Lung microvascular endothelial cell (primary cell): ENCODE data around the gene CHRNE. TPM values are rescaled to one million over a fixed set of nuclear protein-coding genes. Genes with fewer than 3 reads are reported as not detected.
"Not testable (repeated sequence)": the region's sequence is repeated elsewhere in the genome, so short reads cannot be mapped to it uniquely, and the experiment has no call there.

ENCODE experiments used
- DNase-seq, 2 donors: peaks; one replicate each; pipeline versions ENCODE4 v3.0.0 to v3.0.0-alpha.2; 2010; ENCODE audit warnings: low read depth in 2 of 2
- total RNA-seq: library from RNA; depleted of rRNA; stranded (reverse); fragments of >200 nt; gene quantifications from 2 replicates; pipeline ENCODE4 v1.2.1, GENCODE V29; 2014

The CHRNE gene
- total RNA-seq, 1 donor from 2014 or later = 1.4 TPM

DNA sequence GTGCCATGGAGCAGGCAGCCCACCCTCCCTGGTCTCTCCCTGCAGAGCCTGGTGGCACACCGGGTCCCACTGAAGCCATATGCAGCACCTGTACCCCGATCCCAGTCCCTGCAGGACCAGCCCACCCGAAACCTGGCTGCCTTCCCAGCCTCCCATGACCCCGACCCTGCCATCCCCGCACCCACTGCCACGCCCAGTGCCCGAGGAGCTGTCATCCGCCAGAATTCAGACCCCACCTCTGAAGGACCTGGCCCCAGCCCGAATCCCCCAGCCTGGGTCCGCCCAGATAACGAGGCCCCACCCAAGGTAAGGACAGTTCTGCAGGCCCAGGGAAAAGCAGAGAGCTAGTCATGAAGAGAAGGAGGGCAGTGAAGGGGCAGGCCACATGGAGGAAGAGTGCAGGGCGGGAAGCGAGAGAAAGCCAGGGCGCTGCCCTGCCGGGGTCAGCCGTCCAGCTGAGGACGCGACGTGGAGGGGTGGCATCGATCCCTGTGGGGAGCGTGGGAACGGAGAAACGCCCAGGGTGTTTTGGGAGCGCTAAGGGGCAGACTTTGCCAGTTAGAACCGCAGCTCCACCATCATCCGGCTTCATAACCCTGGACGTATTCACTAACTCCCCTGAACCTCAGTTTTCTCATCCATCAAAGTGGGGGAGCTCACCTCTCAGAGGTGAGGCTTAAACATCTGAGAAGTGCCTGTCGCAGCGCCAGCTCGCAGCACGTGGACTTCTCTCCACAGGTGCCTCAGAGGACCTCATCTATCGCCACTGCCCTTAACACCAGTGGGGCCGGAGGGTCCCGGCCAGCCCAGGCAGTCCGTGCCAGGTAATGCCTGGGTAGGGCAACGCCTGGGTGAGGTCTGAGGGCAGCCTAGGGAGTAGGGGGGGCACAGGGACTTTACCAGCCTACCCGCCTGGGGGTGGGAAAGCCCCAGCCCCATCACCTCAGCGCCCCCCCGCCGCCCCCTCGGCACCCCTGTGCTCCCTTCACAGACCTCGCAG, 11.2 kb downstream of the CHRNE start:
- DNase-seq = no peak

DNA sequence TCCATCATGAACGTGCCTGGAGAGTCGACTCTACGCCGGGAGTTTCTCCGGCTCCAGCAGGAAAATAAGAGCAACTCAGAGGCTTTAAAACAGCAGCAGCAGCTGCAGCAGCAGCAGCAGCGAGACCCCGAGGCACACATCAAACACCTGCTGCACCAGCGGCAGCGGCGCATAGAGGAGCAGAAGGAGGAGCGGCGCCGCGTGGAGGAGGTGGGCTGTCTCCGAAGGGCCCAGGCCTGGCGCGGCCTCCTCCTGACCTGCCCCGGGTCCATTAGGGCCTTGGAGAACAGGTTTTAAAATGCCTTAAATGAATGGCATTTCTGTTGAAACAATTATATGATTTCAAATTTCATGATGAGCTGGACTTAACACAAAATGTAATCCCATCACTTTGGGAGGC, 15.3 kb downstream of the CHRNE start:
- no peak for DNase-seq

DNA sequence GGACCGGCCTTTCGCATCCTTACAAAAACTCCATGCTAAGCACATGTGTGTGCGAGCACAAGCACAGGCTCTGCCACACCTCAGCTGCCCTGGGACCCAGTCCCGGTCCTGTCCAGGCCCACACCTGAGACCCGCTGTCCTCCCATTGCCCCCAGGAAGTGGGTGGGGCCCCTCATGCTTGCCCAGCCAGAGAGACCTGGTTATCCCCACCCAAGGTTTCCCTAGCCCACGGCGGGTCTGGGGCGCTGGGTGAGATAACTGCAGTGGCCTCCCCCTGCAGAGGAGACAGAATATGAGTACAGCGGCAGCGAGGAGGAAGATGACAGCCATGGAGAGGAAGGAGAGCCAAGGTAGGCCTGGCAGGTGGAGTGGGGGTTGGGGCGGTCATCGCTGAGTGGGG, 16.1 kb downstream of the CHRNE start:
- no peak for DNase-seq

DNA sequence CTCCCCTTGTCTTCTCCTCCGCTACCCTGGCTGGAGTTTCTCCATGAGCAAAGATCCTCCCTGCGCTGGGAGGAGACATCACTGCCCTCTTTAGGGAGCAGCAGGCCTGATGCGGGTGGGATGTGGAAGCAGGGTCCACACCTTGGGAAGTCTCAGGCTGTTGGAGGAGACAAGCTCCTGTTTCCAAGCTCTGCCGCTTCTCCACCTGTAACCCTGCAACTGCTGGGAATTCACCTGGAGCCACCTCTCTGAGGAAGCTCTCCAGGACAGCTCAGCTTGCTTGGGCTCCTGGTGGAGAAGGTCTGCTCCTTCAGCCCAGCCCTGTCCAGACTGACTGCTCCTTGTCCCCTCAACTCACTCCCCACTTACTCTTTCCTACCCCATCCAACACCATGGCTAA, 18.4 kb downstream of the CHRNE start:
- DNase-seq = no peak

DNA sequence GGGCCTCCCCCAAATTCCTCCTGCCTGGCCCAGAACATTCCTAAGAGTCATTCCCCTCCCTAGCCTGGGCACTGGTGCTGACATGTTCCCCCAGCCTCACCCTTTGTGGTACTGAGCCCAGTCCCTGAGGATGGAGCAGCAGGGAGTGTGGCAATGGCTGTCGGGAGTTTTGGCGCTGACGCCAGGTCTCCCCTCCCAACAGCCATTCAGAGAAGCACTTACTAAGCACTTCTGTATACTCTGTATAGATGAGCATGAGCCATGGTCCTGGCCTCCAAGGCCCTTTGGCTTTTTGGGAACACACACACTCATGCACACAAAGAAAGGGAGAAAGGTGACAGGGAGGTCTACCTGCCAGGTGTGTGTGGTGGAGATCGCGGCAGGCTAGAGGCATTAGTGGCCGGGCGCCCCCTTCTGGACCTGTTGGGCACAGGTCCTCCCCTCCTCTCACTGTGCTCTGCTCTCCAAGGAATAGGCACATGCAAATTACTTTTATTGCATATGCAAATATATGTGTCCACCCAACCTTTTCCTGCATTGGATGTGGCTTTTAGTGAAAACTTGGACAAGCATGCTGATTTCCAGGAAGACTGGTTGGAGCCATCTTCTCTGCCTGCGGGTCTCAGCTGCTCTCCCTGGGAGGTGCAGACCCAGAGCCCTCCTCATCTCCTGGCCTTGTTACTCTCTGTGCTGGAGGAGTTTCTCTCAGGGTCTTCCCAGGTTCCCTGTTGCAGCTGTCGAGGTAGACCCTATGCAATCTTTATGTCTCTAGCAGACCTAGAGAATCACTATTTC, 20.9 kb downstream of the CHRNE start:
- peak; percentile 43 to 72 for DNase-seq

DNA sequence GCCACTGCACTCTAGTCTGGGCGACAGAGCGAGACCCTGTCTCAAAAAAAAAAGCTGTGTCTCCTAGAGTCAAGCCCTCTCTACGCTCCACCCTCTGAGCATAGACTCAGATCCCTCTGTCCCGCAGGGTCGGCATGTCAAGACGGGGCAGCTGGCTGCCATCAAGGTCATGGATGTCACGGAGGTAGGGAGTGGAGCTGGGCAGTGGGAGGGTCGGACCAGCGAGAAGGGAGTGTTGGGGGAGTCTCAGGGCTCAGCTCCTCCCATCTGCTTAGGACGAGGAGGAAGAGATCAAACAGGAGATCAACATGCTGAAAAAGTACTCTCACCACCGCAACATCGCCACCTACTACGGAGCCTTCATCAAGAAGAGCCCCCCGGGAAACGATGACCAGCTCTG, 22.0 kb downstream of the CHRNE start:
- no peak for DNase-seq

DNA sequence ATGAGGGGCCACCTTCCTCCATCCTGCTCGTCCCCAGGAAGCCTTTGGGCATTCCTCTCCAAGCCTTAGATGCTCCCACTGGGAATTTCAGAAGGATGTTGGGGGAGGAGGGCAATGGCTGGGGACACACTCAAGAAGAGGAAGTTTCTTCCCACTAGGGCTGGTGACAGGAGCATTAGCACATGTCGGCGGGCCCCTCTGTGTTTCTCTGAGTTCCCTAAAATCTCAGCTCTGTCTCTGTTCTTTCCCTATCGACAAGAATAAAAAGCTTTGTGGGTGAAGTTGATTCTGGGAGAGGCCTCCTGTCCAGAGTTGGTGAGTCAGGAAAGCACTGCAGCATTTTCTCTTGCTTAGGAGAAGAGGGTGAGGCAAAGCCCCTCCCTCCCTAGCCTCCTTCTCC, 23.3 kb downstream of the CHRNE start:
- DNase-seq = no peak

DNA sequence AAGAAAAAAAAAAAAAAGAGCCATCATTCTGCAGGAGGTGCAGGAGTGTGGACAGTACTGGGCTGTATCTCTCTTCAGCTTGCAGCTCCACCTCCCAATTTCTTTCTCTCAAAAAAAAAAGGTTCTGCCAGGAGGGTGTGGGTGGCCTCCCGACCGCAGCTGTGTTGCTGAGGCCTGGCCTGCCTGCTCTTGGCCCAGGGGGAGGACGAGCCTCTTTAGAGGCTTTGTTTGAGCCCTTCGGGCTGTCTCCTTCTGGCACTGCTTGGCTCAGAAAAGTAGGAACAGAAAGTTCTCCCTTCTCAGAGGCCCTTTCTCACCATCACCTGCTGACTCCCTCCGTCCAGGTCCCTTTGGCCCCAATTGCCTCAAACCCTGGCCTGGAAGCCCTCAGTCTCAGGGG, 25.8 kb downstream of the CHRNE start:
- DNase-seq = no peak

DNA sequence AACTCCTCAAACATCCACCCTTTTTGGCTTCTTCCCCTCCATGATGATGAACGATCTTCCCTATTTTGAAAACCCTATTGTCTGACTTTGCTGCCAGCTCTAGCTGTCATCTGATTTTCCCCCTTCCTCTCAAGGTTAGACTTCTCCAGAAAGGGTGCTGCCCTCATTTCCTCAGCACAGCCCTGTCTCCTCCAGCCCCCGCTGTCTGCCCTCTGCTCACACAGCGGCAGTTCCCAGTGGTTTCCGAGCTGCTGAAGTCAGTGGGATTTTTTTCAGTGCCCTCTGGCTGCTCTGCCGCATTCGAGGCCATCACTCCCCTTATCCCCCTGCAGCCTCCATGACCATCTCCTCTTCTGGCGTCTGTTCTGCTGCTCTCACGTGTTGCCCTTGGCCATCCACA, 30.1 kb downstream of the CHRNE start:
- DNase-seq = peak; percentile 59 to 72

DNA sequence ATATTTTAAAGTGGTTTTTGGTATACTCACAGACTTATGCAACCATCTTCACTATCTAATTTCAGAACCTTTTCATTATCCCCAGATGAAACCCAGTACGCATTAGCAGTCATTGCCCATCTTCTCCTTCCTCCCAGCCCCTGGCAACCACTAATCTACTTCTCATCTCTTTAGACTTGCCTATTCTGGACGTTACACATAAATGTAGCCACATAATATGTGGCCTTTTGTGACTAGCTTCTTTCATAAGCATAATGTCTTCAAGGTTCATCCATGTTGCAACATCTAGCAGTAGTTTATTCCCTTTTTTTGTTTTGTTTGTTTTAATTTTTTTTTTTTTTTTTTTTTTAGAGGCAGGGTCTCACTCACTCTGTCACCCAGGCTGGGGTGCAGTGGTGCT, 32.0 kb downstream of the CHRNE start:
- DNase-seq = no peak

DNA sequence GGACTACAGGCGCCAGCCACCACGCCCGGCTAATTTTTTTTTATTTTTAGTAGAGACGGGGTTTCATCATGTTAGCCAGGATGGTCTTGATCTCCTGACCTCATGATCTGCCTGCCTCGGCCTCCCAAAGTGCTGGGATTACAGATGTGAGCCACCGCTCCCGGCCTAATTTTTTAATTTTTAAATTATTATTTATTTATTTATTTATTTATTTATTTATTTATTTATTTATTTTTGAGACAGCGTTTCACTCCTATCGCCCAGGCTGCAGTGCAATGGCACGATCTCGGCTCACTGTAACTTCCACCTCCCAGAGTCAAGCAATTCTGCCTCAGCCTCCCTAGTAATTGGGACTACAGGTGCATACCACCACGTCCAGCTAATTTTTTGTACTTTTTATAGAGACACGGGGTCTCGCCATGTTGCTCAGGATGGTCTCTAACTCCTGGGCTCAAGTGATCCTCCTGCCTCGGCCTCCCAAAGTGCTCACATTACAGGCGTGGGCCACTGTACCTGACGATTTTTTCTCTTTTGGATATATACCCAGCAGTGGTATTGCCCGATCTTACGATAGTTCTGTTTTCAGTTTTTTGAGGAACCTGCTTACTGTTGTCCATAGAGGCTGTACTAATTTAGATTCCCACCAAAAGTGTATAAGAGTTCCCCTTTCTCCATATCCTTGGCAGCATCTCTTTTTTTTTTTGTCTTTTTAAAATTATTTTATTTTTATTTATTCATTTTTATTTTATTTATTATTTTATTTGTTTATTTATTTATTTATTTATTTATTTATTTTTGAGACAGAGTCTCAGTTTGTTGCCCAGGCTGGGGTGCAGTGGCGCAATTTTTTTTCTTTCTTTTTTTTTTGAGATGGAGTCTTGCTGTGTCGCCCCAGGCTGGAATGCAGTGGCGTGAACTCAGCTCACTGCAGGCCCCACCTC, 33.6 kb downstream of the CHRNE start:
- not testable (repeated sequence) for DNase-seq

DNA sequence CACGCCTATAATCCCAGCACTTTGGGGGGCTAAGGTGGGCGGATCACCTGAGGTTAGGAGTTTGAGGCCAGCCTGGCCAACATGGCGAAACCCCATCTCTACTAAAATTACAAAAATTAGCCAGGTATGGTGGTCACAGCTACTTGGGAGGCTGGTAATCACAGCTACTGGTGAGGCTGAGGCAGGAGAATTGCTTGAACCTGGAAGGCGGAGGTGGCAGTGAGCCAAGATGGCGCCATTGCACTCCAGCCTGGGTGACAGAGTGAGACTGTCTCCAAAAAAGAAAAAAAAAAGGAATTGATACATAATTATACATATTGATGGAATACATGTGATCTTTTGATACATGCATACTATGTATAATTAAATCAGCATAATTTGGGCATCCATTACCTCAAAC, 35.4 kb downstream of the CHRNE start:
- DNase-seq = not testable (repeated sequence)

DNA sequence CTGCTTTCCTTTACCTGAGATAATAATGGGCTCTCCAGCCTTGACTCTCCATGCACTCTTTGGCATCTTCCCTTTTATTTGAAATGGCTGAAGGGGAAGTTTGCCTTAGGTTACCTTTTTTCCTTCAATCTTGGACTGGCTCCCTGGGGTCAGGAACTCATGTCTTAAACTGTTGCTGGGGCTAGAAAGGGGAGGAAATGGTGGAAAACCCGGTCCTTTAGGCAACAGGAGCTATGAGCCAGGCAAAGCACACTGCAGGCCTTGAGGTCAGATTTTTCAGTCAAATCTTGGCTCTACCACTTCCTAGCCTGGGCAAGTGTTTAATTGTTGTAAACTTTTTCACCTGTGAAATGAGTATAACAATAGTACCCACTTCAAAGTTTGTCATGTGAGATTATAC, 39.6 kb downstream of the CHRNE start:
- DNase-seq = no peak

DNA sequence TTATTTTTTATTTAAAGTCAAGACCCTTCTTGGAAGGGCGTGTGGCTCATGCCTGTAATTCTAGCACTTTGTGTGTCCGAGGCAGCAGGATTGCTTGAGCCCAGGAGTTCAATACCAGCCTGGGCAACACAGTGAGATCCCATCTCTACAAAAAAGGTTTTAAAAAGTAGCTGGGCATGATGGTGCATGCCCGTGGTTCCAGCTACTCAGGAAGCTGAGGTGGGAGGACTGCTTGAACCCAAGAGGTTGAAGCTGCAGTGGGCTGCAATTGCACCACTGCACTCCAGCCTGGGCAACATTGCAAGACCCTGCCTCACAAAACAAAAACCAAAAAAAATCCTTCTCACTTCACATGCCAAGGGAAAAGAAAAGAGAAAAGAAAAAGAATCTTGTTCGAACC, 40.2 kb downstream of the CHRNE start:
- no peak for DNase-seq

DNA sequence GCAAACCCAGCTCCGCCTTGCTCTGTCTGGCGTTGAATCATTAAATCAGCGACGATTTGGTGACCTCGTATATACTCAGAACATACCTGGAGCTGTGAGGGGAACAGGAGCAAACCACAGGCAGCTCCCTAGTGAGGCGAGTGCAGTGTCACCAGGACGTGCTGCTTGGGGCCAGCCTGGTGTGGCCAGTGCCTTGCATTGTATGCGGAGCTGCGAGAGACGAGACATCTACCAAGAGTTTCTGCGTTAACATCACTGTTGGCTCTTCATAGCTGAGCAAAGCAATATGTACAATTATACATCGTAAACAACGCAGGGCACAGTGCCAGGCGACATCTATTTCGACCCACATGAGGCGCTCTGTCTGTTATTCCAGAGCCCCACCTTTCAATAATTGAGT, 41.8 kb downstream of the CHRNE start:
- DNase-seq = no peak

DNA sequence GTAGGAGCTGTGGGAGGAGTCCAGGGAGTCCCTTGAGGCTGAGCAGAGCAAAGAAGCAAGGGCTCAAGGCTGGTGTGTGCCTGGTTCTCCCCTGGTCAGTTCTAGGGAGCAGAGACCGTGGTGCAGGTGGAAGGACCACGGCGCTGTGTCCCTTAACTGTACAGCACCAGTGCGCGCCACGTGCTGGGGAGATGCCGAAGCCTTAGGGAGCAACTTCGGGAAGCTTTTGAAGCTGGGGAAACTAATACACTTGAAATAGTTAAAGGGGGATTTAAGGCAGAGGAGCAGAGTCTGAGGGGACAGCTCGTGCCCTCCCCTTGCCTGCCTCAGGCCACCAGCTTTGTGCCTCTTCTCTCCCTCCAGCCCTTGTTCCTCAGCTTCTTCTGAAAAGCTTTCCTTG, 42.2 kb downstream of the CHRNE start:
- DNase-seq = no peak

DNA sequence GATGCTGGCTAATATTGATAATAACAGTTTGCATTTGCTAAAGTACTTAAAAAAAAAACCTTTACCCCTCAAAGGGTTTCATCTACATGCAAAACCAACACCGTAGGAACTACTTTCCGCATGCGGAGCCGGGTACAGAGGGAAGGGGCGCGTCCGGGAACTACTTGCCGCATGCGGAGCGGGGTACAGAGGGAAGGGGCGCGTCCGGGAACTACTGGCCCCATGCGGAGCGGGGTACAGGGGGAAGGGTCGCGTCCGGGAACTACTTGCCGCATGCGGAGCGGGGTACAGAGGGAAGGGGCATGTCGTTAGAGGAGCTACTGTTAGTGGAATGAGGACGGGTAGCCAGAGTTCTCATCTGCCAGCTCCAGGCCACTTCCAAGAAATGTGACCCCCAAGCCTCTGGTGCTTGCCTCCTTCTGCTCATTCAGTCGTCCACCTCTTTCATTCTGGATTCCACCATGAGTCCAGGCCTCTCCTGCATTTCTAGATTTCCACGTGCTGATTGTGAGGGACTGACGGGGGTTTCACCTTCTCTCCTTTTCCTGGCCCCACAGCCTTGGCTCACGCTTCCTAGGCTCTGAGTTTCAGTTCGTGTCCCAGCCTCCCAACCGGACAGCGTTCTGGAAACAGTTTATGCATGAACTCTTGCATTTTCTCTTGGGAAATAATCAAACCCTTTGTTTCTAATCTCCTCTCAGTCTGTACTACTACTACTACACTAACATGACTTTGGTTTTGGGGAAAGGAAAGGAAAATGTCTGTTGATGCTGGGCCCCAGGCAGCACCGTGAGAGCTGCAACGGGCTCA, 42.9 kb downstream of the CHRNE start:
- DNase-seq = peak in 1 of 2 donors; percentile 33

DNA sequence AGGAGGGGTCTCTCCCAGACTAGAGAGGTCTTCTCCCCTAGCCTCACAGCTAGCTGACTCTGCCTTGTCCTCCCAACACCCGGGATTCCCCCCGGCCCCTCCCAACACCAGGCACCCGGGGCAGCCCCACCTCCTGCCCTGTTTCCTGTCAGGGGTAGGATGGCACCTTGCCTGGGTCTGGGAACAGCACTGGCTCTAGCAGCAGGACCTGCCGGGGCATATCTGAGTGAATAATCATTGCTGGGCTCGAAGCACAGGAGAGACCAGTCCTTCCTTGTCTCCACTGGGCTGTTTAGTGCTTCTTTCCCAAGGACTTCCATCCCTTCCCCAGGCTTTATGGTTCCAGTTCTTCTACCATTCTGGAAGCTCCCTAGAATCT, 44.0 kb downstream of the CHRNE start:
- DNase-seq = peak; percentile 56 to 70

DNA sequence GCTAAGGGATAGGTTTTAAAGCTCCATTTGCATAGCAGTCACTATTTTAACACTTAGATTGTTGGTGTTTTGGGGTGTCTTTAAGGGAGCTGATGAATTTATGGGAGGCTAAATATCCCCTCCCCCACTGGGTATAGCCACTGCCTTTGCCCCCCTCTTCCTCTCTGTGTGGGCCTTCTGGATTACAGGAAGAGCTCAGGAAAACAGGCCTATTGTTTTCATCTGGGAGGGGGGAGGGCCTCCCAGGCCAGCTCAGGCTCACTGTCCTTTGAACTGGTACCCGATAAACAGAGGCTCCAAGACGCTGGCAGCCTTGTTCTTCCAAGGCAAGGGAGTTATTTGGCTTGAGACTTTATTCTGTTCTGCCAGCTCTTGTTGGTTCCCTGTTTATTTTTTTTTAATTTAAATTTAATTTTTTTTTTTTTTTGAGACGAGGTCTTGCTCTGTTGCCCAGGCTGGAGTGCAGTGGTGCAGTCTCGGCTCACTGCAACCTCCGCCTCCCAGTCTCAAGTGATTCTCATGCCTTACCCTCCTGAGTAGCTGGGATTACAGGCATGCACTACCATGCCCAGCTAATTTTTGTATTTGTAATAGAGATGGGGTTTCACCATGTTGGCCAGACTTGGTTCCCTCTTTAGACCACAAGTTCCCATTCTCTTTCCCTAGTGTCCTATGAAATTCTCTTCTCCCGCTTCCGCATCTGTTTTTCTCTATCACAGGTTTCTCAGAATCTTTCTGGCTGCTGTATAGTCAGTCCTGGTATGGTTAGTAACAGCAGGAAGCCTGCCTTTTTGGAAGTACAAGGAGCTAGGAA, 44.6 kb downstream of the CHRNE start:
- peak; percentile 83 to 85 for DNase-seq

DNA sequence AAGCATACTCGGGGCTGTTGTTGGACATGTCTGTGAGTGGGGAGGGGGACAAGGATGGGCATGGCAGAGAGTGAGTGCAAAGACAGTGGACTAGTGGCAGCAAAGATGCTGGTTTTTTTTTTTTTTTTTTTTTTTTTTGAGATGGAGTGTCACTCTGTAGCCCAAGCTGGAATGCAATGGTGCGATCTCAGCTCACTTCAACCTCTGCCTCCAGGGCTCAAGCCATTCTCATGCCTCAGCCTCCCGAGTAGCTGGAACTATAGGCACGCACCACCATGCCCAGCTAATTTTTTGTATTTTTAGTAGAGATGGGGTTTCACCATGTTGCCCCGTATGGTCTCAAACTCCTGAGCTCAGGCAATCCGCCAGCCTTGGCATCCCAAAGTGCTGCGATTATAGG, 45.6 kb downstream of the CHRNE start:
- not testable (repeated sequence) for DNase-seq
